Ishikawa (cell line): ENCODE results near the gene ZNF451.

ENCODE experiments used
- CEBPB ChIP-seq: IDR thresholded peaks from 2 replicates; pipeline ENCODE4 v1.6.1; 2012
- CREB1 ChIP-seq: IDR thresholded peaks from 2 replicates; pipeline ENCODE4 v1.6.1; 2012; ENCODE audit warnings: low read depth
- EGR1 ChIP-seq: IDR thresholded peaks from 2 replicates; pipeline ENCODE4 v1.6.1; 2012
- EP300 ChIP-seq: IDR thresholded peaks from 2 replicates; pipeline ENCODE4 v1.6.1; 2012; ENCODE audit warnings: borderline replicate concordance
- FOXM1 ChIP-seq: IDR thresholded peaks from 2 replicates; pipeline ENCODE4 v1.6.1; 2012; ENCODE audit warnings: low read depth, borderline replicate concordance
- NFIC ChIP-seq: IDR thresholded peaks from 2 replicates; pipeline ENCODE4 v1.6.1; 2012
- RAD21 ChIP-seq: IDR thresholded peaks from 2 replicates; pipeline ENCODE4 v1.6.1; 2012; ENCODE audit warnings: low read depth
- TAF1 ChIP-seq: IDR thresholded peaks from 2 replicates; pipeline ENCODE4 v1.6.1; 2012; ENCODE audit warnings: low read depth, mild to moderate bottlenecking
- TCF12 ChIP-seq: IDR thresholded peaks from 2 replicates; pipeline ENCODE4 v1.6.1; 2012; ENCODE audit warnings: low read depth
- TEAD4 ChIP-seq: IDR thresholded peaks from 2 replicates; pipeline ENCODE4 v1.6.1; 2012
- YY1 ChIP-seq: IDR thresholded peaks from 2 replicates; pipeline ENCODE4 v1.6.1; 2012; ENCODE audit warnings: low read depth
- ZBTB7A ChIP-seq: IDR thresholded peaks from 2 replicates; pipeline ENCODE4 v1.6.1; 2012; ENCODE audit warnings: low read depth
- TF ChIP-seq, protein P1 (sequence below): IDR thresholded peaks from 2 replicates; pipeline ENCODE4 v1.6.1; 2012
- TF ChIP-seq, protein P2 (sequence below): IDR thresholded peaks from 2 replicates; pipeline ENCODE4 v1.6.1; 2012
- TF ChIP-seq, protein P3 (sequence below): IDR thresholded peaks from 2 replicates; pipeline ENCODE4 v1.6.1; 2012; ENCODE audit warnings: low read depth, mild to moderate bottlenecking

The ZNF451 gene

DNA sequence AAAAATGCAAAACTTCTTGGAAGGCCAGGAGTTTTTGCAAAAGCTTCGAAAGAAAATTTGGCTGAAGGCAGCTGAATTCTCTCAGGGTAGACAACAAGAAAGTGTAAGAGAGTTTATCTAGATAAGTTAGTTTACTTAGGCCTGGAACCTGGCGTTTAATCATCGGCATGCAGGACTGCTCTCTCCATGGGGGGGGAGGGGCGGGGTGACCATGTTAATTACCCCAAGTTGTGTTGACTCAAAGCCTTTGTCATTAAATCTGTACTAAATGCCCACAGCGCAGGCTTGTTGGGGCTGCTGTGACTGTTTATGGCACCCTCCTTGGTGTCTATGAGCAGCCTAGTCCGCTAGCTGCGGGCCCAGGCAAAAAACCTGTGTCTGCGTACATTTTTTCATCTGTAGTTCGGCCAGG, 20.1 kb upstream of the ZNF451 start:
- TF ChIP-seq FOXM1 (no peak), ZBTB7A (no peak), EGR1 (no peak), TEAD4 (no peak), CEBPB (no peak), EP300 (no peak), NFIC (no peak), YY1 (no peak), CREB1 (no peak), RAD21 (no peak)
- TF ChIP-seq, protein P1, sequence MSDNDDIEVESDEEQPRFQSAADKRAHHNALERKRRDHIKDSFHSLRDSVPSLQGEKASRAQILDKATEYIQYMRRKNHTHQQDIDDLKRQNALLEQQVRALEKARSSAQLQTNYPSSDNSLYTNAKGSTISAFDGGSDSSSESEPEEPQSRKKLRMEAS = no peak
- TF ChIP-seq, protein P2, sequence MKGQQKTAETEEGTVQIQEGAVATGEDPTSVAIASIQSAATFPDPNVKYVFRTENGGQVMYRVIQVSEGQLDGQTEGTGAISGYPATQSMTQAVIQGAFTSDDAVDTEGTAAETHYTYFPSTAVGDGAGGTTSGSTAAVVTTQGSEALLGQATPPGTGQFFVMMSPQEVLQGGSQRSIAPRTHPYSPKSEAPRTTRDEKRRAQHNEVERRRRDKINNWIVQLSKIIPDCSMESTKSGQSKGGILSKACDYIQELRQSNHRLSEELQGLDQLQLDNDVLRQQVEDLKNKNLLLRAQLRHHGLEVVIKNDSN = no peak
- TF ChIP-seq, protein P3, sequence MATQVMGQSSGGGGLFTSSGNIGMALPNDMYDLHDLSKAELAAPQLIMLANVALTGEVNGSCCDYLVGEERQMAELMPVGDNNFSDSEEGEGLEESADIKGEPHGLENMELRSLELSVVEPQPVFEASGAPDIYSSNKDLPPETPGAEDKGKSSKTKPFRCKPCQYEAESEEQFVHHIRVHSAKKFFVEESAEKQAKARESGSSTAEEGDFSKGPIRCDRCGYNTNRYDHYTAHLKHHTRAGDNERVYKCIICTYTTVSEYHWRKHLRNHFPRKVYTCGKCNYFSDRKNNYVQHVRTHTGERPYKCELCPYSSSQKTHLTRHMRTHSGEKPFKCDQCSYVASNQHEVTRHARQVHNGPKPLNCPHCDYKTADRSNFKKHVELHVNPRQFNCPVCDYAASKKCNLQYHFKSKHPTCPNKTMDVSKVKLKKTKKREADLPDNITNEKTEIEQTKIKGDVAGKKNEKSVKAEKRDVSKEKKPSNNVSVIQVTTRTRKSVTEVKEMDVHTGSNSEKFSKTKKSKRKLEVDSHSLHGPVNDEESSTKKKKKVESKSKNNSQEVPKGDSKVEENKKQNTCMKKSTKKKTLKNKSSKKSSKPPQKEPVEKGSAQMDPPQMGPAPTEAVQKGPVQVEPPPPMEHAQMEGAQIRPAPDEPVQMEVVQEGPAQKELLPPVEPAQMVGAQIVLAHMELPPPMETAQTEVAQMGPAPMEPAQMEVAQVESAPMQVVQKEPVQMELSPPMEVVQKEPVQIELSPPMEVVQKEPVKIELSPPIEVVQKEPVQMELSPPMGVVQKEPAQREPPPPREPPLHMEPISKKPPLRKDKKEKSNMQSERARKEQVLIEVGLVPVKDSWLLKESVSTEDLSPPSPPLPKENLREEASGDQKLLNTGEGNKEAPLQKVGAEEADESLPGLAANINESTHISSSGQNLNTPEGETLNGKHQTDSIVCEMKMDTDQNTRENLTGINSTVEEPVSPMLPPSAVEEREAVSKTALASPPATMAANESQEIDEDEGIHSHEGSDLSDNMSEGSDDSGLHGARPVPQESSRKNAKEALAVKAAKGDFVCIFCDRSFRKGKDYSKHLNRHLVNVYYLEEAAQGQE = no peak

DNA sequence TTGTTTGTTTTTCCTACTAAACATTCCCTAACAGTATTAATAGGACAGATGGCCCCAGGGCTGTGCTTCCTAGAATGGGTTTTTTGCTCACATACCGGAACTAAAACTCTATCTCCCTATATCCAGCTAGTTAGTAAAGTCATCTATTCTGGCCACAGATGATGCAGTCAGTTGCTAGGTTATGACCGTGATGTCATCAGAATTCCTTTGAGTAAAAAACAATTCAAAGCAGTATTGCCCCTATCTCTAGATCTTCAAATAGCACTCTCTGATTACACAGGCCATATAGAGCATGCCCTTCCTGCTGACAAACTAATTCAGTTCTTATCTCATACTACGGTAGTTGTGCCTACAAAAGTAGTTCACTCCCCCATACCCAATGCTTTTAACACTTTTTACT, 17.9 kb upstream of the ZNF451 start:
- TF ChIP-seq, protein P1 = no peak
- TF ChIP-seq TCF12 (no peak), FOXM1 (no peak), TAF1 (no peak), TEAD4 (no peak), RAD21 (no peak)
- TF ChIP-seq, protein P2 = no peak

DNA sequence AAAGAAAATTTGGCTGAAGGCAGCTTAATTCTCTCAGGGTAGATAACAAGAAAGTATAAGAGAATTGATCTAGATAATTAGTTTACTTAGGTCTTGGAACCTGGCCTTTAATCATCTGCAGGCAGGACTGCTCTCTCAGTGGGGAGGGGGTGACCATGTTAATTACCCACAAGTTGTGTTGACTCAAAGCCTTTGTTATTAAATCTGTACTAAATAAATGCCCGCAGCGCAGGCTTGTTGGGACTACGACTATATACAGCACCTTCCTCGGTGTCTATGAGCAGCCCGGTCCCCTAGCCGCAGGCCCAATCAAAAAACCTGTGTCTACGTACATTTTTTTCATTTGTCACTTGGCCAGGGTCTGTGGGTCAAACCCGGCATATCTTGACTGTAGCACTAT, 15.6 kb upstream of the ZNF451 start:
- TF ChIP-seq FOXM1 (no peak), TEAD4 (no peak), CEBPB (no peak), TCF12 (no peak)
- TF ChIP-seq, protein P3 = no peak
- TF ChIP-seq, protein P1 = no peak

DNA sequence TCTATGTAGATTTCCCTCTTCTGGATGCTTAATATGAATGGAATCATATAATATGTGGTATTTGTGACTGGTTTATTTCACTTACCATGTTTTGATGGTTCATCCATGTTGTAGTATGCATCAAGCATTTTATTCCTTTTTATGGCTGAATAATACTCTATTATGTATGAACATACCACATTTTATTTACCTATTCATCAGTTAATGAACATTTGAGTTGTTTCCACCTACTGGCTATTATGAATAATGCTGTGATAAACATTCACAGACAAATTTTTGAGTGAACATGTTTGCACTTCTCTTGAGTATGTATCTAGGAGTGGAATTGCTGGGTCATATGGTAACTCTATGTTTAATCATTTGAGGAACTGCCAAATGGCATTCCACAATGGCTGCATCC, 14.9 kb upstream of the ZNF451 start:
- TF ChIP-seq TEAD4 = no peak
- TF ChIP-seq CEBPB = no peak
- TF ChIP-seq, protein P3 = no peak
- no peak for TF ChIP-seq FOXM1
- no peak for TF ChIP-seq NFIC
- TF ChIP-seq ZBTB7A = no peak
- TF ChIP-seq EGR1 = no peak
- TF ChIP-seq EP300 = no peak
- TF ChIP-seq, protein P1 = no peak
- no peak for TF ChIP-seq TCF12
